OCI-LY7 (cell line): ENCODE data around the gene CUX1. TPM values are rescaled to one million over a fixed set of nuclear protein-coding genes. Genes with fewer than 3 reads are reported as not detected.

Experiments
- BruUV-seq: library from RNA; stranded (reverse); fragments of 400-500 nt; replicated peaks from 2 replicates; lab custom pipeline; 2021; lab: Mats Ljungman, UMichigan
- CTCF ChIA-PET: fragments of 300-600 bp; sonication (Branson Sonifier 250); formaldehyde crosslinking; loops from one replicate; lab custom pipeline; 2022; ENCODE audit warnings: antibody characterized with exemption; ENCODE audit not compliant: unreplicated experiment; lab: Charles Lee
- POLR2A ChIA-PET: fragments of 300-600 bp; sonication (Branson Sonifier 250); formaldehyde crosslinking; loops from one replicate; lab custom pipeline; 2022; ENCODE audit warnings: antibody characterized with exemption; lab: Charles Lee
- DNase-seq: peaks from one replicate; pipeline ENCODE4 v3.0.0-alpha.2; 2015; ENCODE audit warnings: low spot score
- H2AFZ ChIP-seq: fragments of 200-600 bp; sonication (generic), shearing (Covaris generic); 2 replicates; pipeline ENCODE4 v1.6.1; 2014; ENCODE audit warnings: mild to moderate bottlenecking, antibody characterized with exemption, low read length, moderate library complexity
- H3K27ac ChIP-seq: fragments of 200-600 bp; sonication (generic); 2 replicates; pipeline ENCODE4 v1.5.1; 2014; ENCODE audit warnings: mixed run types, low read depth, mild to moderate bottlenecking, moderate library complexity, low read length, inconsistent platforms; ENCODE audit not compliant: poor library complexity, severe bottlenecking
- H3K36me3 ChIP-seq: fragments of 200-600 bp; sonication (generic); 2 replicates; pipeline ENCODE4 v1.6.1; 2014; ENCODE audit warnings: mild to moderate bottlenecking, antibody characterized with exemption, low read length, moderate library complexity, mixed read lengths; ENCODE audit not compliant: insufficient read depth
- H3K4me1 ChIP-seq: fragments of 200-600 bp; sonication (generic); 2 replicates; pipeline ENCODE4 v1.5.1; 2014; ENCODE audit warnings: mild to moderate bottlenecking, low read length; ENCODE audit not compliant: insufficient read depth, poor library complexity, severe bottlenecking
- H3K4me2 ChIP-seq: fragments of 200-600 bp; sonication (generic); 2 replicates; pipeline ENCODE4 v1.6.1; 2014; ENCODE audit warnings: mild to moderate bottlenecking, low read length
- H3K4me3 ChIP-seq: fragments of 200-600 bp; sonication (generic); 2 replicates; pipeline ENCODE4 v1.5.1; 2014; ENCODE audit warnings: mild to moderate bottlenecking, low read depth, low read length; ENCODE audit not compliant: poor library complexity, severe bottlenecking
- H3K79me2 ChIP-seq: fragments of 200-600 bp; sonication (generic); 2 replicates; pipeline ENCODE4 v1.6.1; 2016; ENCODE audit warnings: low read depth, mild to moderate bottlenecking, low read length, moderate library complexity, mixed read lengths; ENCODE audit not compliant: insufficient read depth
- H3K9me2 ChIP-seq: fragments of 200-600 bp; sonication (generic); 2 replicates; pipeline ENCODE4 v1.6.1; 2016; ENCODE audit warnings: mild to moderate bottlenecking, low read length, mixed read lengths; ENCODE audit not compliant: insufficient read depth
- H3K9me3 ChIP-seq: fragments of 200-600 bp; sonication (generic); 2 replicates; pipeline ENCODE4 v1.6.1; 2014; ENCODE audit warnings: mild to moderate bottlenecking, mixed run types, low read length, mixed read lengths
- H4K20me1 ChIP-seq: fragments of 200-600 bp; sonication (generic); 2 replicates; pipeline ENCODE4 v1.6.1; 2014; ENCODE audit warnings: mild to moderate bottlenecking, antibody characterized with exemption, low read length, moderate library complexity, mixed read lengths; ENCODE audit not compliant: insufficient read depth
- EZH2phosphoT487 ChIP-seq: fragments of 200-600 bp; sonication (generic); IDR thresholded peaks from 2 replicates; pipeline ENCODE4 v1.6.1; 2018; ENCODE audit warnings: low read depth, borderline replicate concordance, mild to moderate bottlenecking, mixed run types, antibody characterized with exemption, low read length, moderate library complexity, mixed read lengths
- intact Hi-C: fragments of 100-400 bp; cut with micrococcal nuclease; formaldehyde crosslinking; loops from one replicate; pipeline ENCODE4 v1.10.0; 2022; ENCODE audit not compliant: unreplicated experiment
- total RNA-seq, 2 experiments: library from RNA; depleted of rRNA in 1 of 2; stranded (reverse); fragments of >200 nt in 1 of 2; shearing (Covaris generic) in 1 of 2; gene quantifications; 2 replicates each; pipeline ENCODE4 v1.2.3, GENCODE V29; 2014 to 2022
- TF ChIP-seq, protein P1 (sequence below): fragments of 200-600 bp; sonication (generic); conservative IDR thresholded peaks from 2 replicates; pipeline ENCODE4 v1.5.1; 2014; ENCODE audit warnings: mild to moderate bottlenecking, antibody characterized with exemption, low read length, moderate library complexity, mixed read lengths

CUX1 gene
- total RNA-seq, 2 experiments from 2014 or later: 143 to 199 TPM

GRCh38 chr7:101939136-101939695, 121.8 kb downstream of the CUX1 start:
- DNase-seq: peak; percentile 82
- TF ChIP-seq, protein P1, sequence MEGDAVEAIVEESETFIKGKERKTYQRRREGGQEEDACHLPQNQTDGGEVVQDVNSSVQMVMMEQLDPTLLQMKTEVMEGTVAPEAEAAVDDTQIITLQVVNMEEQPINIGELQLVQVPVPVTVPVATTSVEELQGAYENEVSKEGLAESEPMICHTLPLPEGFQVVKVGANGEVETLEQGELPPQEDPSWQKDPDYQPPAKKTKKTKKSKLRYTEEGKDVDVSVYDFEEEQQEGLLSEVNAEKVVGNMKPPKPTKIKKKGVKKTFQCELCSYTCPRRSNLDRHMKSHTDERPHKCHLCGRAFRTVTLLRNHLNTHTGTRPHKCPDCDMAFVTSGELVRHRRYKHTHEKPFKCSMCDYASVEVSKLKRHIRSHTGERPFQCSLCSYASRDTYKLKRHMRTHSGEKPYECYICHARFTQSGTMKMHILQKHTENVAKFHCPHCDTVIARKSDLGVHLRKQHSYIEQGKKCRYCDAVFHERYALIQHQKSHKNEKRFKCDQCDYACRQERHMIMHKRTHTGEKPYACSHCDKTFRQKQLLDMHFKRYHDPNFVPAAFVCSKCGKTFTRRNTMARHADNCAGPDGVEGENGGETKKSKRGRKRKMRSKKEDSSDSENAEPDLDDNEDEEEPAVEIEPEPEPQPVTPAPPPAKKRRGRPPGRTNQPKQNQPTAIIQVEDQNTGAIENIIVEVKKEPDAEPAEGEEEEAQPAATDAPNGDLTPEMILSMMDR: no peak
- no peak for TF ChIP-seq EZH2phosphoT487
- Histone ChIP-seq H3K9me2 (no peaks in the 10 kb centered on the region), H2AFZ (no peak overlapping the region), H3K27ac (peak overlapping the region; percentile 72), H3K36me3 (peaks cover 50% of the 10 kb centered on the region), H3K79me2 (peaks cover 96% of the 10 kb centered on the region), H3K4me1 (peaks cover 95% of the 10 kb centered on the region), H3K4me3 (no peak overlapping the region), H3K4me2 (peak overlapping the region; percentile 76), H4K20me1 (peaks cover 13% of the 10 kb centered on the region; the same call in 1 of the 2 replicates), H3K9me3 (no peaks in the 10 kb centered on the region)
- no TSS peak for BruUV-seq
- intact Hi-C loops: loop anchor here (5.0 kb wide), 2 partner anchors 93 to 122 kb away; partner anchors contain the start of gene CUX1
- CTCF ChIA-PET: no interaction called here
- POLR2A ChIA-PET: no interaction called here

- no peak for TF ChIP-seq EZH2phosphoT487
- TF ChIP-seq, protein P1: no peak
- H3K4me2 ChIP-seq: peak overlapping the region; percentile 76
- peak overlapping the region; percentile 7 for H3K4me3 ChIP-seq
- POLR2A ChIA-PET: interaction anchor here (0.6 to 1.2 kb wide), 7 partner anchors 31 to 352 kb away, joined by 3 to 8 read pairs (median 3); no protein-coding TSS in a partner anchor
- peaks cover 86% of the 10 kb centered on the region for H3K4me1 ChIP-seq
- H2AFZ ChIP-seq: no peak overlapping the region
- CTCF ChIA-PET: interaction anchor here (0.6 to 1.1 kb wide), 2 partner anchors 46 to 135 kb away, joined by 3 read pairs; no protein-coding TSS in a partner anchor
- intact Hi-C loops: no loop called here
- H3K36me3 ChIP-seq: peaks cover 56% of the 10 kb centered on the region
- H3K9me3 ChIP-seq: no peaks in the 10 kb centered on the region
- H4K20me1 ChIP-seq: peaks cover 9% of the 10 kb centered on the region; the same call in 1 of the 2 replicates
- BruUV-seq: no TSS peak
- no peak for DNase-seq
- H3K79me2 ChIP-seq: peaks cover 98% of the 10 kb centered on the region
- peak overlapping the region; percentile 72 for H3K27ac ChIP-seq
- H3K9me2 ChIP-seq: no peaks in the 10 kb centered on the region
Observed at GRCh38 chr7:101940151-101940550, 122.7 kb downstream of the CUX1 start.

- Histone ChIP-seq H3K27ac (peak overlapping the region; percentile 72), H3K9me2 (no peaks in the 10 kb centered on the region), H4K20me1 (peaks cover 13% of the 10 kb centered on the region), H3K36me3 (peaks cover 57% of the 10 kb centered on the region), H3K9me3 (no peaks in the 10 kb centered on the region), H2AFZ (no peak overlapping the region), H3K4me3 (peak overlapping the region; percentile 7), H3K4me1 (peaks cover 85% of the 10 kb centered on the region), H3K79me2 (peaks cover 98% of the 10 kb centered on the region), H3K4me2 (peak overlapping the region; percentile 76)
- no TSS peak for BruUV-seq
- intact Hi-C loops: no loop called here
- ChIA-PET CTCF (interaction anchor here (0.6 to 1.1 kb wide), 2 partner anchors 46 to 59 kb away, joined by 3 read pairs; no protein-coding TSS in a partner anchor), POLR2A (interaction anchor here (0.7 to 1.8 kb wide), 9 partner anchors 41 to 117 kb away, joined by 3 to 8 read pairs (median 3); no protein-coding TSS in a partner anchor)
- DNase-seq: peak; percentile 40
- TF ChIP-seq, protein P1: no peak
Observed at GRCh38 chr7:101940830-101941229, 123.4 kb downstream of the CUX1 start.
